K562 (cell line): ENCODE results near the gene CHRND. TPM values are rescaled to one million over a fixed set of nuclear protein-coding genes. Genes with fewer than 3 reads are reported as not detected.
A peak's percentile ranks its signal among the peaks of the same experiment; 100 is the strongest.

ENCODE experiments used
- CCNT2 ChIP-seq: IDR thresholded peaks from 2 replicates; pipeline ENCODE4 v1.6.1; 2011; ENCODE audit warnings: borderline replicate concordance, low read depth, mild to moderate bottlenecking, moderate library complexity, mixed read lengths, low read length; ENCODE audit not compliant: insufficient read length; ENCODE audit errors: extremely low read depth
- DIDO1 ChIP-seq: fragments of 450-650 bp; IDR thresholded peaks from 2 replicates; pipeline ENCODE4 v1.6.1; 2016; ENCODE audit warnings: low read depth, missing biosample characterization, missing genetic modification characterization
- ETV1 ChIP-seq: fragments of 450-650 bp; conservative IDR thresholded peaks from 2 replicates; pipeline ENCODE4 v1.6.1; 2016; ENCODE audit warnings: missing genetic modification characterization, control low read depth, low read depth, missing compliant biosample characterization
- HOMEZ ChIP-seq: fragments of 250-450 bp; sonication (Bioruptor Pico); IDR thresholded peaks from 2 replicates; pipeline ENCODE4 v1.4.0; 2020; ENCODE audit warnings: mild to moderate bottlenecking, moderate library complexity
- MEF2D ChIP-seq: conservative IDR thresholded peaks from 2 replicates; pipeline ENCODE4 v1.6.1; 2016; ENCODE audit warnings: low read depth, missing genetic modification characterization, missing compliant biosample characterization
- PREB ChIP-seq: sonication (generic); formaldehyde crosslinking; IDR thresholded peaks from 2 replicates; pipeline ENCODE4 v1.8.1; 2023; ENCODE audit warnings: mild to moderate bottlenecking, missing genetic modification reagents
- RCOR1 ChIP-seq, 2 experiments: IDR thresholded peaks; 2 replicates each; pipeline ENCODE4 v1.6.1; 2012; ENCODE audit warnings: low read depth in 2 of 2, low read length in 2 of 2, borderline replicate concordance in 1 of 2, improper control_type of control experiment in 1 of 2
- RNF219 ChIP-seq: fragments of 250-450 bp; sonication (Bioruptor Pico); IDR thresholded peaks from 2 replicates; pipeline ENCODE4 v1.5.0; 2022; ENCODE audit warnings: mild to moderate bottlenecking
- RREB1 ChIP-seq: fragments of 250-450 bp; sonication (Bioruptor Pico); IDR thresholded peaks from 2 replicates; pipeline ENCODE4 v1.4.0; 2020
- STAT5A ChIP-seq: IDR thresholded peaks from 2 replicates; pipeline ENCODE4 v1.6.1; 2012; ENCODE audit warnings: low read length, inconsistent platforms, borderline replicate concordance
- TAF15 ChIP-seq: fragments of 200-400 bp; formaldehyde crosslinking; IDR thresholded peaks from 2 replicates; pipeline ENCODE4 v1.6.1; 2017; ENCODE audit warnings: mild to moderate bottlenecking, low read depth, low read length, moderate library complexity
- ZKSCAN1 ChIP-seq: fragments of 150-350 bp; IDR thresholded peaks from 2 replicates; pipeline ENCODE4 v1.6.1; 2016; ENCODE audit warnings: low read depth, low read length
- ZNF512 ChIP-seq: IDR thresholded peaks from 2 replicates; pipeline ENCODE4 v1.6.1; 2016; ENCODE audit warnings: missing genetic modification characterization, missing compliant biosample characterization
- polyA plus RNA-seq, 8 experiments: library from polyadenylated mRNA; depleted of rRNA in 4 of 8; stranded (reverse) in 5 of 8; unstranded in 3 of 8; fragments of >200 nt; fragmentation: Nextera tagmentation in 2 of 8; fragmentation: Illumina TruSeq in 1 of 8; extraction: Ambion mirVana in 2 of 8; extraction: Trizol in 1 of 8; gene quantifications; 2 replicates each; pipeline versions ENCODE4 v1.2.1 to v1.2.3, GENCODE V29; 2011 to 2014; ENCODE audit warnings: inconsistent platforms in 1 of 8, missing spikeins in 1 of 8
- total RNA-seq, 7 experiments: library from RNA; depleted of rRNA in 6 of 7; stranded (reverse); fragments of >200 nt in 6 of 7; fragmentation: Illumina TruSeq in 2 of 7; extraction: Trizol in 2 of 7; gene quantifications; 2 replicates each; pipeline versions ENCODE4 v1.2.1 to v1.2.3, GENCODE V29; 2011 to 2021; ENCODE audit warnings: low replicate concordance in 1 of 7

Gene CHRND
- total and polyA plus RNA-seq, 9 of the 15 experiments (the other 6 are each of a cell fraction or from before 2014, with no cell fraction given), result not detected

- TF ChIP-seq RREB1 (CRISPR knock-in tag) (no peak), CCNT2 (peak; percentile 91), MEF2D (tag) (no peak), ETV1 (tag) (peak; percentile 77), ZKSCAN1 (no peak), RNF219 (CRISPR knock-in tag) (no peak), HOMEZ (CRISPR knock-in tag) (no peak), TAF15 (no peak), PREB (CRISPR knock-in tag) (no peak), STAT5A (no peak), RCOR1 (IDR thresholded peaks at IDR 0.05; ENCODE audit: borderline replicate concordance in 1 of 2, low read depth in 2 of 2, low read length in 2 of 2) (peak in 1 of 2 experiments; percentile 78; a peak in 2 of 4 replicates), ZNF512 (tag) (no peak), DIDO1 (tag) (no peak)
These were observed 24.6 kb downstream of the CHRND start, which contains the start of the genes EIF4E2 and TIGD1 (continued) for GRCh38 chr2:232550354-232551249.
